ENCODE results near the gene CDKN1C. TPM values are rescaled to one million over a fixed set of nuclear protein-coding genes. Genes with fewer than 3 reads are reported as not detected.

CDKN1C gene
- total RNA-seq, 1 experiment from 2014 or later: 15.4 TPM

DNA sequence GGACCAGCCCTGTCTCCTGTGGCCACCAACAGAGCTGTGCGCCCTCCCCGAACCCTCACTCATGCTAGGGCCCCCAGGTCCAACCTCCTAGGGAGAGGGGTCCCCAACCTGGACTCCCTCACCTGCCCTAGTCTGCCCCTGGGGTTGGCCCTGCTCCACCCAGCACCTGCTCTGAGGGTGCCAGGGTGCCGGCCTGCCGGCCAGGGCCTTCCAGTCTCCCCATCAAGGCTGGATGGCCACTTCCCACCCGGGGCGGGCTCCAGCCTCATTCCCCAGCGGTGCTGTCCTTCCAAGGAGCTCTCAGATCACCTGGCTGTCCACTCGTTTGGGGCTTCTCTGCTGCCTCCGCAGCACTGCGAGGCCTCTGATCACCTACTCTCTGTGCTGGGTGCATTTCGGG, 39.1 kb downstream of the CDKN1C start:
- Histone ChIP-seq H3K23me2 (ENCODE audit: insufficient read length, low read depth, low read length, poor library complexity, severe bottlenecking) (no peaks in the 10 kb centered on the region), H4K8ac (replicated peaks; ENCODE audit: insufficient read length, low read depth, low read length) (no peak overlapping the region), H4K91ac (ENCODE audit: insufficient read length, low read depth, low read length) (peak overlapping the region; percentile 16), H3K9ac (ENCODE audit: extremely low read depth, insufficient read length, low read length) (no peak overlapping the region), H3K27me3 (ENCODE audit: insufficient read depth, low read length) (no peaks in the 10 kb centered on the region; the same call in 1 of the 2 replicates), H3K23ac (ENCODE audit: insufficient read length, low read depth, low read length) (no peak overlapping the region), H4K5ac (ENCODE audit: insufficient read length, low read depth, low read length) (no peak overlapping the region), H3K79me1 (ENCODE audit: insufficient read depth, low read depth, low read length, poor library complexity, severe bottlenecking) (no peaks in the 10 kb centered on the region), H3K4me1 (ENCODE audit: insufficient read depth, low read length) (no peaks in the 10 kb centered on the region), H3K79me2 (ENCODE audit: insufficient read depth, low read length) (no peaks in the 10 kb centered on the region), H2BK15ac (ENCODE audit: low read depth, low read length) (no peak overlapping the region), H2AK5ac (ENCODE audit: insufficient read length, low read length) (no peak overlapping the region), H2BK12ac (ENCODE audit: insufficient read length, low read depth, low read length) (no peak overlapping the region), H3K18ac (ENCODE audit: insufficient read length, low read depth, low read length) (no peak overlapping the region), H2BK120ac (ENCODE audit: low read depth, low read length, poor library complexity, severe bottlenecking) (no peak overlapping the region), H3T11ph (ENCODE audit: low read length) (no peak overlapping the region), H3K27ac (ENCODE audit: insufficient read length, low read depth, low read length) (no peak overlapping the region), H2BK20ac (ENCODE audit: low read depth, low read length, poor library complexity, severe bottlenecking) (no peak overlapping the region), H2AFZ (ENCODE audit: low read length) (no peak overlapping the region), H3K14ac (ENCODE audit: insufficient read depth, low read length) (no peak overlapping the region; the same call in 1 of the 2 replicates), H2BK5ac (ENCODE audit: insufficient read length, low read length) (no peak overlapping the region), H3K9me3 (ENCODE audit: control insufficient read depth, low read depth, low read length) (no peaks in the 10 kb centered on the region), H3K4me2 (ENCODE audit: insufficient read depth, insufficient read length, low read length) (no peak overlapping the region), H3K4ac (ENCODE audit: low read depth, low read length) (no peak overlapping the region), H4K20me1 (ENCODE audit: control insufficient read depth, insufficient read depth, insufficient read length) (no peaks in the 10 kb centered on the region), H3K56ac (ENCODE audit: insufficient read length, low read depth, low read length) (no peak overlapping the region)
- Mint-ChIP-seq H3K27ac (no peak overlapping the region), H3K4me1 (peaks cover 3 to 10% of the 10 kb centered on the region in 2 experiments; a peak in 2 of 4 replicates), H3K36me3 (ENCODE audit: insufficient read depth in 1 of 3, low read depth in 3 of 3) (no peaks in the 10 kb centered on the region), H3K4me3 (no peak overlapping the region), H3K27me3 (ENCODE audit: low read depth) (peaks cover 54% of the 10 kb centered on the region), H3K9me3 (no peaks in the 10 kb centered on the region)
- no CpG with 5 or more reads among the region's 11 CpGs for WGBS (ENCODE audit: extremely low coverage, insufficient read length, low lambda C conversion rate)
- no peak for TF ChIP-seq CTCF (conservative IDR thresholded peaks at IDR 0.05)
- no peak for DNase-seq
